Prostate gland (tissue), 2 donors: Measurements from ENCODE around the gene RPRD1B.

Experiments used
- CTCF ChIP-seq, 4 experiments: fragments of 200-600 bp in 2 of 4; fragments of 450-650 bp in 2 of 4; sonication (generic) in 2 of 4; IDR thresholded peaks; 1 replicate in 3 of 4; 2 replicates in 1 of 4; pipeline ENCODE4 v1.5.1; 2016 to 2019; ENCODE audit warnings: antibody characterized with exemption in 4 of 4, mild to moderate bottlenecking in 2 of 4, moderate library complexity in 2 of 4
- POLR2A ChIP-seq: fragments of 450-650 bp; IDR thresholded peaks from one replicate; pipeline ENCODE4 v1.6.1; 2016; ENCODE audit warnings: antibody characterized with exemption, mild to moderate bottlenecking
- POLR2AphosphoS5 ChIP-seq: sonication (generic); formaldehyde crosslinking; IDR thresholded peaks from one replicate; pipeline ENCODE4 v1.6.1; 2017; ENCODE audit warnings: antibody characterized with exemption

GRCh38 chr20:38034961-38035360 lies 1.4 kb downstream of the RPRD1B start:
- TF ChIP-seq CTCF (IDR thresholded peaks at IDR 0.05) (no peak), POLR2A (no peak), POLR2AphosphoS5 (no peak)
